ENCODE data around the gene MEPCE.

The MEPCE gene

DNA sequence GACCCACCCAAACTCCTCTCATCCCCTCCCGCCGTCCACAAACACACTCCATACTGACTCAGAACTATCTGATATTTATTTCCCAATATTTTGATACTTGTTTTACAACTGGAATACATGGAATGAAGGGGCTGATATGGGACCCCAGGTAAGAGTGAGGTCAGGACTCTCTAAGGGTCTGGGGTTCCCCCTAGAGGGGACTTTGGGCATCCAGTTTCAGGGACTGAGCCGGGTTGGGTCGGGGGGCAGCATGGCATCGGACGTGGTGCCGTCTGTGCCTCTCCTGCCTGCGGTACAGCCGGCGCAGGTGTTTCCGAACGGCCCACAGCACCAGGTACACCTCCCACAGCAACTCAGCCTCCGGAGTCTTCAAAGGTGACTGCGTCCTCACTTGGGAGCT is 26.9 kb downstream of the MEPCE start:
- DNase-seq (ENCODE audit: low read depth in 3 of 3, low spot score in 1 of 3) = no peak

DNA sequence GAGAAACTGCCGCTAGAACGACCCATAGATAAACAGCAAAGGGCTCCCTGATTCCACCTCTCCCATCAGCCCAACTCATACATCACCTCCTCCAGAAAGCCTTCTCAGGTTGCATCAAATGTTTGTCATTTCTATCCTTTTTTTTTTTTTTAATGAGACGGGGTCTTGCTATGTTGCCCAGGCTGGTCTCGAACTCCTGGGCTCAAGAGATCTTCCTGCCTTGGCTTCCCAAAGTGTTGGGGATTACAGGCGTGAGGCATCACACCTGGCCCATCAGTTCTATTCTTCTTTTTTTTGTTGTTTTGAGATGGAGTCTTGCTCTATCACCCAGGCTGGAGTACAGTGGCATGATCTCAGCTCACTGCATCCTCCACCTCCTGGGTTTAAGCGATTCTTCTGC is 27.4 kb downstream of the MEPCE start:
- no peak for DNase-seq (ENCODE audit: low read depth in 3 of 3, low spot score in 1 of 3)

DNA sequence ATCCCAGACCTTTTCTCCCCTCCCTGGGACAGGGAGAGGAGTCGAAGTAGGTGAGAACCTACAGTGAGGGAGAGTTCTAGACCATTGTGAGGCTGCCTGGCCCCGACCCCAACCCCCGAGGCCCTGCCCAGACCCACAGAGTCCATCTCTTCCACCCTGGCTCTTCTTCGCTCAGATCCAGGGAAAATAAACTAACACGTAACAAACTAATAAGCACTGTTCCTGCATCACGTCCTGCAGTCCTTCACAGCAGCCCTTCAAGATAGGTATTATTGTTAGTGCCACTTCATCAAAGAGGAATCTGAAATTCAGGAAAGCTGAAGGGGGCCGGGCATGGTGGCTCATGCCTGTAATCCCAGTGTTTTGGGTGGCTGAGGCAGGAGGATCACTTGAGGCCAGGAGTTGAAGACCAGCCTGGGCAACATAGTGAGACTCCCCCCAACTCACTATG is 34.6 kb downstream of the MEPCE start, which contains the start of gene SPACDR:
SPACDR (minus strand) TSS at position 51 of the 451 bp plus-strand sequence. CDS start 235 bp downstream, outside the sequence.
- DNase-seq (ENCODE audit: low read depth in 3 of 3, low spot score in 1 of 3) = no peak

DNA sequence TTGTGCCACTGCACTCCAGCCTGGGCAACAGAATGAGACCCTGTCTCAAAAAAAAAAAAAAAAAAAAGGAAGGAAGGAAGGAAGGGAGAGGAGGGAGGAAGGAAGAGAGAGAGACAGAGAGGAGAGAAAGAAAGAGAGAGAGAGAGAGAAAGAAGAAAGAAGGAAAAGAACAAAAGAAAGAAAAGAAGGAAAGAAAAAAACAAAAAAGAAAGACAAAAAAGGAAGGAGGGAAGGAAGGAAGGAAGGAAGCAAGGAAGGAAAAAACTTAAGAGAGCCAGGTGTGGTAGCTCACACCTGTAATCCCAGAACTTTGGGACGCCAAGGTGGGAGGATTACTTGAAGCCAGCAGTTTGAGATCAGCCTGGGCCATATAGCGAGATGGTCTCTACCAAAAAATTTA is 35.2 kb downstream of the MEPCE start:
- no peak for DNase-seq (ENCODE audit: low read depth in 3 of 3, low spot score in 1 of 3)

DNA sequence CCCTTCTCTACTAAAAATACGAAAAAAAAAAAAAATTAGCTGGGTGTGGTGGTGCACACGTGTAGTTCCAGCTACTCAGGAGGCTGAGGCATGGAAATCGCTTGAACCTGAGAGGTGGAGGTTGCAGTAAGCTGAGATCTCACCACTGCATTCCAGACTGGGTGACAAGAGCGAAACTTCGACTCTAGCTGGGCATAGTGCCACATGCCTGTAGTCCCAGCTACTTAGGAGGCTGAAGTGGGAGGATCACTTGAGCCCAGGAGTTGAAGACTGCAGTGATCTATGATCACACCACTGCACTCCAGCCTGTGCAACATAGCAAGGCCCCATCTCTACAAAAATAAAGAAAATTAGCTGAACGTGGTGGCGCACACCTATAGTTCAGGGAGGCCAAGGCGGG is 35.7 kb downstream of the MEPCE start:
- DNase-seq (ENCODE audit: low read depth in 3 of 3, low spot score in 1 of 3) = no peak

DNA sequence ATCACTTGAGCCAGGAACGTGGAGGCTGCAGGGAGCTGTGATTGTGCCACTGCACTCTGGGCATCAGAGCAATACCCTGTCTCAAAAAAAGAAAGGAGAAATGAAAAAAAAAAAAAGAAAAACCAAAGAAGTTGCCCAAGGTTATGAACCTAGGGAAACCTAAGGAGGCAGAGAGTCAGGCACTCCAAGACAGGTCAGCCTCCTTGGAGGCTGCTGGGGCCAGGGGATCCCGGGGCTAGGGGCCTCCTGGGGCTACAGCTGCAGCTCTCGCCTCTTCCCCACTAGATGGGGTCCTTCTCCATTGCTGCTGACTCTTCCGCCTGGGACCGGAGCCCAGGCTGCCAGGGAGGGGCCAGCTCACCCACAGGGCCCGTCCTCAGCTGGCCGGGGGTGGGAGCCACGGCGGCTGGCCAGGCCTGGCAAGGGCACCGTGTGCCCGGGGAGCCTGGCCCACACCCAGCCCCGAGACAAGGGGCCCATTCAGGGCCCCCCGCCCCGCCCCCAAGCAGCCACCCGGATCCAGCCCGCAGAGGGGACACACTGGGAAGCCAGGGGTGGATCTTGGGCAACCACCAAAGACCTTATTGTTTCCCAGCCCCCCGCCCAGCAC is 36.2 kb downstream of the MEPCE start:
- DNase-seq (ENCODE audit: low read depth in 3 of 3, low spot score in 1 of 3) = no peak

DNA sequence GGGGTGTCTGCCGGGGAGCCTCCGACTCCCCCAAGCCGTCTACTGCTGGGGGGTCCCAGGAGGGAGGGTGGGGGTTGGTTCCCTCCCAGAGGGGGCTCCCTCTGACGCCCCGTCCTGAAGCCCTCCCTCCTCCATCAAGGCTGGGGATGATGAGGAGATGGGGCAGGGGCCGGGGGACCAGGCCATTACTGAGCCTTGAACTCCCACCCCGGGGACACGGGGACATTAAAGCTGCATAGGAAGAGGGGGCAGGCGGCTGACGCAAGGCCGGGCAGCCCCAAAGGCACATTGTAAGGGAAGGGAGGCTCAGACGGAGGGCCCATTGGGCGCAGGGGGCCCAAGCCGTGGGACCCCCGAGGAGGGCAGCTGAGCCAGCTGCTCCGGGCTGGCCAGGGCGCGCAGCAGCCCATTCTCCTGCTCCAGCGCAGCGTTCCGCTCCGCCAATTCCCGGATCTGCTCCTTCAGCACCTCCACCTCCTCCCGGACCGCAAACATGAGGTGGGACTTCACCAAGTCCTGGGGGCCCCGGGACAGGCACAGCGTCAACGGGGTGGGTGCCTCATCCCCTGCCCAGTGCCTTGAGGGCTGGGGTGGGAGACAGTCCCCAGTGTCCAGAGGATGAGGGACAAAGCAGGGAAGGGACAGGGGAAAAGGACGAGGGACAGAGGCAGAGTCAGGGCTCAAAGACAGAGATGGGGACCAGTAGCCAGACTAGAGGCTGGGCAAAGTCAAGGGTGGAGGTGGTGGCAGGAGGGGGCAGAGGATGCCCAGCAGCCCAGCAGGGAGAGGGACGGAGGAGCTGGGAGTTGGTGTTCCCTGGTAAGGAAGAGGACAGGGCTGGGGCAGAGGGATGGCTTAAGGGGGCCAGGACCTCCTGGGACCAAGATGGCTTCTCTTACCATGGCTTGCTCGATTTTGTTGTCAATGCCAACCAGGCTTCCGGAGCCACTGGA is 37.3 kb downstream of the MEPCE start:
- DNase-seq (ENCODE audit: low read depth in 3 of 3, low spot score in 1 of 3) = no peak

DNA sequence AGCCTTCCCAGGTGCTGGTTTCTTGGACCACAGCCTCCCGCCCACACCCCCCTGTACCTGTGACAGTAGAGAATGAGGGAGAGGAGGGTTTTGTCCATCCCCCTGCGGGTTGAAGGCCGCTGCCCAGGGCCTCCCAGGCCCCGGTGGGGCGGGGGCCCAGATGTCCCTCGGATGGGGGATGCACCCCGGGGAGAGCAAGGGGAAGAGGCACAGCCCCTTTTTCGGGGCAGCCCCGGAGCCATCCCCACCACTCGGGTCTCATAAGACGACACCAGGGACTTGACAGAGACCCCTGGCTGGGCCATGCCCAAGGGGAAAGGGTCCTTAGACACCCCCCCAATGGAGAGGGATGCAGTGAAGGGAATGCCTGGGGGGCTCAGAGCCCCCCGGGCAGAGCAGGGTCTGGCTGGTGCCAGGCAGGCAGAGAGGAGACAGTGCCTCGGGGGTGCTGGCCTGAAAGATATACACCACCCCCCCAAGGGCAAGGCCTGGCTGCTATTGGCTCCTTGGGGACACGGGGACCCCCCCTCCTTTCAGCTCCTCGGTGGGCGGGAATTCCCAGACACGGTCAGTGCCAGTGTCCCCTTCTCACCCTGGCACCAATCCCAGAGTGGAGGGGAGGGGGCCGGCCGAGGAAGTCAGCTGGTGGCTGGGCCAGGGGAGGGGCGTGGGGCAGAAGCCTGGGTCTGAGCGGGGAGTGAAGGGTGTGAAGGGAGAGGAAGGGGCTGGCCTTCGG is 38.2 kb downstream of the MEPCE start:
- DNase-seq (ENCODE audit: low read depth in 3 of 3, low spot score in 1 of 3) = no peak

DNA sequence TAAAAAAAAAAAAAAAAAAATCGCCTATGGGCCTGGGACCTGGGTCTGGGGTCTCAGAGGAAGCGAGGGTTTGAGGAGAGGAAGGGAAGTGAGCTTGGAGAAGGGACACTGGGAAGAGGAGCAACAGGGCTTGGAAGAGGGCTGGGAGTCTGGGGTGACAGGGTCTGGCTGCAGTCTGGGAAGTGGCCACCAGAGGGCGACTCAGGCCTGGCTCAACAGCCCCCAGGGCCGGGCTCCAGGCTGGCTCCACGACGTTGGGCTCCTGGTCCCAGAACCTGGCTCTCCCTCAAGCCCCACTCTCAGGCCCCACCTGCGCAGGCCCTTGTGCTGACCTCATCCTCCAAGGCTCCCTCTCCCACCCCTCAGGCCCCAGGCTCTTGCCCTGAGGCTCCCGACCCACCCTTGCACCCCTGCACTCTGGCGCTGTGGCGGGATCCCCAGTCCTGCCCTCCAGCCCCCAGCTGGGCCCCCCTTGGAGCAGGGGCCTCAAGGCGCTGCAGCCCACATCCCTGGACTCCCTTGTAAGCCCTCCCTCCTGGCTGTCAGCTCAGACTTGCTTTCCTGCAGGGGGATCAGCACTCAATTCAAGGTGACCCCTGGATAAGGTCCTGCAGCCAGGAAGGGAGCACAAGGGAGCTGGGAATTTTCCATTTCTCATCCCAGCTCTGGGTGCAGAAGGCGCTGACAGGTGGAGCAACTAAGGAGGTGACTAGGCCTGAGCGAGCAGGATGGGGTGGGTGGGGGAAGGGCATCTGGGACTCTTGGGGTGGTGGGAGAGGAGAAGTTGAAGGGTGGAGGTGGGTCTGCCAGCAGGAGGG is 39.8 kb downstream of the MEPCE start:
- peak; percentile 48 to 89 (median 73) for DNase-seq (ENCODE audit: low read depth in 3 of 3, low spot score in 1 of 3)

DNA sequence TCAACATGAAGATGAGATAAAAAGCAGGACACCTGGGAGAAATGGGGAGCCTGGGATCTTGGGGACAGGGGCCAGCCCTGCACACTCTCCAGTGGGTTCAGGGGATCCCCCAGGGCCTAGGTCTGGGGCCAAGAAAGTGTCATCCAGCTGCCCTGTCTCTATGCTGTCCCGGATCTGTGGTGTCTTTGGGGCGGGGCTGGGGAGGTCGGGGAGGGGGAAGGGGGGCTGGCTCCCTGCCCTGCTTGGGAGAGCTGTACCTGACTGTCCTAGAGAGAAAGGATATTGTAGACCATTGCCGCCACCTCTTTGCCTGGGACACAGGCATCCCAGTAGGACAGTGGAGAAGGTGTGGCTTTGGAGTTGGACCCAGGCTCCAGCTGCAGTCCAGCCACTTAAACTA is 41.4 kb downstream of the MEPCE start:
- DNase-seq (ENCODE audit: low read depth in 3 of 3, low spot score in 1 of 3) = no peak

DNA sequence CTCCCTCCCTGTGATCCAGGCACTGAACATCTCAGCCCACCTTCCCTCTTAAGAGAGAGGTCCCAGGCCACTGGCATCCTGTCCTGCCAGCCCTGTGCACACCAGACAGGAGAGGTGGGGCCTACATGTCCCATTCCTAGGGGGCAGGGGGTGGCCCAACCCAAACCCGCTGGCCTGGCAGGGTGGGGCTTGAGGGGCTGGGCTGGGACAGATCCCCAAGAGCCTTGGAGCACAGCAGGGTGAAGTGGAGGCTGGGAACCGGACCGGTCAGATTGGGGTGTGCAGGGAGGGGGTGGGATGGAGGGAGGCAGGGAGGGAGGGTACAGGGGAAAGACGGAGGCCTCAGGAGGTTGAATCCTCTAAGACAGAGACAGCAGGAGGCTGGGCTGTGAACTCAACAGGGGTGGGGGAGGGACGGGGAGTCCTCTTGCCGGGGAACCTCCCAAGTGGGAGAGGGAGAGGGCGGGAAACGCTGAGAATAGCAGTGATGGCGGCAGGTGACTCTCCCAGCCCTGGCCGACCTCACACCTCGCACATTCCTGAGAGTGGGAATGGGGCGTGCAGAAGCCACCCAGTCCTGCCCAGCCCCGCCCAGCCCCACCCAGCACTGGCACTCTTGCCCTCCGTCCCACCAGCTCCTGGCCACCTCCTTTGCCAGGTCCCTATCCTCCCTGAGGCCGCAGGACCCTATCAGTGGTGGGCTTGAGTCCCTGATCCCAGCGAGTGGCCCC is 42.7 kb downstream of the MEPCE start:
- DNase-seq (ENCODE audit: low read depth in 3 of 3, low spot score in 1 of 3) = no peak

DNA sequence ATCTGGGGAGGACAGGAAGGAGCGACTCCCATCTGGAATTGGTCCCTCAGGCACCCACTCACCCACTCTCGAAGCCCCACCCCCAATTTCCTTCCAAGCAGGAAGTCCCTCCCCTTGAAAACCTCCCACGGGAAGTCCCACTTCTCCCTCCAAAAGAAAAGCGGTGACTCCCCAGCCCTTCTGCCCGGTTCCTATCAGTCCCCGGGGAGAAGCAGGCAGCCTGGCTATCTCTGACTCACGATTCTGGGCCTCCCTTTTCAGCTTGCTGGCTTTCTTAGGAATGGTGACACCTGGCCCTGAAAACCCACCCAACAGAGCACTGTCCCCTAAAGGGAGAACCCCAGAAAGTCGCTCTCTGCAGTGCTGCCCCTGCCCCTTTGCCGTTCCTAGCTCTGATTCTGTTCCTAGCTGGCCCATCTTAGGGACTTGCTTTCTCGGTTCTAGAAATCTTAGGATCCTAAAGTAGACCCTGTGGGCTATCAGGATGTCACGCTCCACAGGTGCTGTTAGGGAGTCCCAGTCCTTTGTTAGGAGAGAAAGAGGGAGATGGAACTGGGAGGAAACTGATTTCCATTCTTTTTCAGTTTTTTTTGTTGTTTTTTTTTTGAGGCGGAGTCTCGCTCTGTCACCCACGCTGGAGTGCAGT is 43.3 kb downstream of the MEPCE start:
- no peak for DNase-seq (ENCODE audit: low read depth in 3 of 3, low spot score in 1 of 3)

DNA sequence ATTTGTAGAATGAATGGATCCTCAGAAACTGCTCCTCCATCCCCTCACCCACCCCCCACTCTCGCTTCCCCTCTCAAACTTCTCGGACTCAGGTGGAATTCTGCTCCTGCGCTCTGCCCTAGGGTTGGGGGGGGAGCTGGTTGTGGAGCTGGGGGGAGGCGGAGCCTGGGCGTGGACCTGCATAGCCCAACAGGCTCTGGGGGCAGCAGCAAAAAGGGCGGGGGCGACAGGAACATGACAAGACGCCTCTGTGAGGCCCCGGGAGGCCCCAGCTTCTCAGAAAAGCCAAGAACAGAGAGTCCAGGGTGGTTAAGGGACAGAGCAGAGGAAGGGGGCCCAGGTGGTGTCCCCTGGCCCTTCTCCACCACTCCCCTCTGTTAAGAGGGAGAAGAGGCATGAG is 45.9 kb downstream of the MEPCE start:
- no peak for DNase-seq (ENCODE audit: low read depth in 3 of 3, low spot score in 1 of 3)

DNA sequence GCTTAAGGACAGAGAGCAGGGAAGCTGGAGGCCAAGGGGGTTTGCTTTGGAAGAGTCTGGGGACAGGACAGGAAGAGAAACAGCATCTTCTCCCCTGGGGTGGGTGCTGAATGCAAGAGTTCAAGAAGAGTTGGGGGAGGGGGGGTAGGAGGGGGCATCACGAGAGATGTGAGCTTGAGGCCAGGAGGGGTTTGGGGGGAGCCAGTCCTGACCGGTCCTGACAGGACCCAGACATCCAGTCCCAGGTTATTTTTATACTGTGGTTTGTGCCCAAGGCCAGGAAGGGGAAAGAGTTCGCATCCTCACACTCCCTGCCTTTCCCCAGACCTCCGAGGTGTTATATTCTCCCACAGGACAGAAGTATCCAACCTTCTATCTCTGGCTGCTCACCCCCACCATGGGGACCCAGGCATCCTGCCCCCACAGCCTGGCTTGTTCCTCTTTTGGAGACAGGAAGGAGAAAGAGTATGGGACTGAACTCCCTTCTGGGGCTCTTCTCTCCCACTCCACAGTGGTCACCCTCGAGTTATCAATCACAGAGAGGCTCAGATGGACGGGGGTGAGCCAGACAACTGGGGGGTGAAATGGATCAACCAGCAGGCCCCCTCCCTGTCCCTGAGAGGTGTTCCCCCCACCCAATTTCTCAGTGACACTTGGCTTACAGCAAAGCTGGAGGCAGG is 46.6 kb downstream of the MEPCE start:
- DNase-seq (ENCODE audit: low read depth in 3 of 3, low spot score in 1 of 3) = no peak

DNA sequence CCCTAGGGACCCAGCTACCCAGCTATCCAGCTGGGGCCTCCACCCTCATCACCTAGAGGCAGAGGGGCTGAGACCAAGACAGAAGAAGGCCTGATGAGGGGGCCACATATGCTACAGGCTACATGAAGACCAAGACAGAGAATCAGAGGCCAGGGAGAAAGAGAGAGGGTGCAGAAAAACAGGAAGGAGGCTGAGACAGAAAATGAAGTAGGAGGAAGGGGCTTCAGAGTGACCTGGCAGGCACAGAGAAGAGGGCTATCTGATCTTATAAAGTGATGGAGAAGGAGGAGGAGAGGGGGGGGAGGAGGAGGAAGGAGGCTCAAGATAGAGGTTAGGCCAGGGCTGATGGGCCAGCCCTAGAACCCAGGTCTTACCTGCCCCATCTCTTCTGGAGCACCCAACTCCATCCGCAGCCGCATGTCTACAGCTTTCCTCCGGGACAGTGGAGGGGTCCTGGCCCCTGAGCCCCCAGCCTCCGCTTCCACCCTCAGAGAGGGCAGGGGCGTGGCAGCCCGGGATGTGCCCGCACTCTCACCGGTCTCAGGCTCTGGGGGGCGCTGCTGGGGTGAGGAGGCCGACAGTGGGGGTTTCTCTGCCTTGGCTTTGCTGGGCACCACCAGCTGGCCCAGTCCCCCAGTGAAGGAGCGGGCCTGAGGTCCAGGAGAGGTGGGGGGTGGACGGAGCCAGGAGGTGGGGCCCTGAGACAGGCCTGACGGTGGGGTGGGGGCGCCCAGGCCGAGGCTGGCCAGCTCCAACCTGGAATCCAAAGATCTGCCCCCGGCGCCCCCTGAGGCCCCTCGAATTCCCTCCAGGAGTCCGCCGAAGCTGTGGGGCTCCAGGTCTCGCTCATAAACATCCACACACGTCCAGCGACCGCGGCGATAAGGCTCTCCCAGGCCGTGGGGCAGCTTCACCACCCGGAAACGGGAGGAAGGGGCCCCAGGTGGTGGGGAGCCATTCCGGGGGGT is 47.6 kb downstream of the MEPCE start:
- no peak for DNase-seq (ENCODE audit: low read depth in 3 of 3, low spot score in 1 of 3)

DNA sequence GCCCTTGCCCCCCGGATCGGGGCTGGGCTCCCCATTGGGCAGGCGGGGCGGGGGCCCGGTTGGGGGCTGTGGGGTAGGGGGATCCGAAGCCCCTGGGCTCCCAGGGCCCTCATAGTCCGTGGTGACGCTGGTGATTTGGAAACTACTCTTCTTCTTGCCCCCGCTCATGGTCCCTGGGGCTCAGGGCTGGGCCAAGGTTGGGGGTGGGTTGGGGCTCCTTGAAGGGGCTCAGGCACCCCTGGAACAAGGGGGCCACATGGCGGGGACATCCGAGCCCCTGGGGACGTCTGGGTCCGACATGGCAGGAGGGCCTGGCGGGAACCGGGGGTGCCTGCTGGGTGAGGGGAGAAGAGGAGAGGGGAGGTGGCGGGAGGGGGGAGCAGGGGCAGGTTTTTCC is 48.2 kb downstream of the MEPCE start:
- DNase-seq (ENCODE audit: low read depth in 3 of 3, low spot score in 1 of 3) = no peak

DNA sequence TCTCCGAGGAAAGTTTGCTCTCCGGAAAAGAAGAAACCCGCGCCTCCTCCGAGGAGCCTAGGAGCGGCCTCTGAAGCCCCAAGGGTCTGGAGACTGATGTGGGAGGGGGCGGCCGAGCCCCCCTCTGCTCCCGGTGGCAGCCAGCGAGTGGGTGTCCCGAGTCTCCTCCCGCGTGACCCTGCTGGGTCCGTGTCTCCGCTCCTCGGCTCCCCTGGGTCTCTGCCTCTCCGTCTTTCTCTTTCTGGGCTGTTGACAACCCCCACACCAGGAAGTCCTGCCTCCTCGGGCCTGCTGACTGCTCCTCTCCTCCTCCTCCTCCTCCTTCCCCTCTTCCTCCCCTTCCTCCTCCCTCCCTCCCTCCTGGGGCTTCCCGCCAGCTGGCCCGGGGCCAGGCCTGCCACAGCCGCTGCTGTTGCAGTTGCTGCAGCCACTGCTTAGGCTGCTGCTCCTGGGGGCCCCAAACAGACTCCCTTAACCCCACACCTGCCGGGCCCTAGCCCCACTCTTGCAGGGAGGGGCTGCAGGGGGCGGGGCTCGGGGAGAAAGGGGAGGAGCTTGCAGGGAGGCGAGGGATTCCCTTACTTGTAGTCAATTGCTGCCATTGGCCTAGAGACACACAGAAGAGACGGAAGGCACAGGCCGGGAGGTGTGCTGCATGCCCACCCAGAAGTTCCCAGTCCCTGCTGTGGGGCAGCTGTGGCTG is 49.5 kb downstream of the MEPCE start, which contains the start of gene TSC22D4:
TSC22D4 (minus strand) TSS at position 257 of the 703 bp plus-strand sequence. CDS start 1,176 bp downstream, outside the sequence.
- DNase-seq (ENCODE audit: low read depth in 3 of 3, low spot score in 1 of 3) = peak; percentile 75 to 88 (median 85)

All from stimulated activated CD4-positive, alpha-beta T cell treated with anti-CD3 and anti-CD28 coated beads, TNF-alpha, amount 100 ng/mL, for 1 hour (primary cell).